Panc1 (cell line): ENCODE measurements around the gene RELL1. TPM values are rescaled to one million over a fixed set of nuclear protein-coding genes. Genes with fewer than 3 reads are reported as not detected.

Experiments
- ATAC-seq: fragments of 200-7000 bp; cut with Tn5 transposase; 2 replicates; pipeline ENCODE4 v1.9.1; 2020; ENCODE audit warnings: mild to moderate bottlenecking, moderate library complexity
- BruUV-seq: library from RNA; stranded (reverse); fragments of 400-500 nt; replicated peaks from 2 replicates; lab custom pipeline; 2021; lab: Mats Ljungman, UMichigan
- CTCF ChIA-PET: fragments of 300-600 bp; sonication (Branson Sonifier 250); formaldehyde crosslinking; loops from one replicate; lab custom pipeline; 2022; ENCODE audit warnings: antibody characterized with exemption; lab: Charles Lee
- POLR2A ChIA-PET: fragments of 300-600 bp; sonication (Branson Sonifier 250); formaldehyde crosslinking; loops from one replicate; lab custom pipeline; 2022; ENCODE audit warnings: antibody characterized with exemption; lab: Charles Lee
- DNase-seq: peaks from one replicate; pipeline ENCODE4 v3.0.0-alpha.2; 2010; ENCODE audit warnings: low read depth, low spot score
- H3K27ac ChIP-seq: 2 replicates; pipeline ENCODE4 v1.5.1; 2011; ENCODE audit warnings: mild to moderate bottlenecking, low read length, inconsistent platforms
- H3K27me3 ChIP-seq: fragments of 200-500 bp; sonication (Bioruptor generic); 2 replicates; pipeline ENCODE4 v1.6.0; 2014; ENCODE audit warnings: low read length, inconsistent platforms; ENCODE audit not compliant: control insufficient read depth, insufficient read depth
- H3K36me3 ChIP-seq: fragments of 200-500 bp; sonication (Bioruptor generic); 2 replicates; pipeline ENCODE4 v1.5.1; 2014; ENCODE audit warnings: inconsistent platforms, mild to moderate bottlenecking, low read length, moderate library complexity; ENCODE audit not compliant: control insufficient read depth, insufficient read depth
- H3K4me1 ChIP-seq: 2 replicates; pipeline ENCODE4 v1.5.1; 2011; ENCODE audit warnings: inconsistent platforms, mild to moderate bottlenecking, low read length, moderate library complexity; ENCODE audit not compliant: control insufficient read depth, insufficient read depth
- H3K4me3 ChIP-seq, 2 experiments: 2 replicates each; pipeline ENCODE4 v1.5.1; 2011 to 2012; ENCODE audit warnings: low read depth in 2 of 2, low read length in 2 of 2, mild to moderate bottlenecking in 2 of 2, inconsistent platforms in 1 of 2, moderate library complexity in 1 of 2
- H3K9me3 ChIP-seq: fragments of 200-500 bp; sonication (Bioruptor generic); 2 replicates; pipeline ENCODE4 v1.5.1; 2014; ENCODE audit warnings: low read depth, mild to moderate bottlenecking, inconsistent platforms, low read length, moderate library complexity; ENCODE audit not compliant: control insufficient read depth, insufficient read depth
- CTCF ChIP-seq: fragments of 450-650 bp; IDR thresholded peaks from 2 replicates; pipeline ENCODE4 v1.5.1; 2017; ENCODE audit warnings: mild to moderate bottlenecking
- POLR2AphosphoS5 ChIP-seq: IDR thresholded peaks from 2 replicates; pipeline ENCODE4 v1.6.1; 2012; ENCODE audit warnings: mild to moderate bottlenecking, low read depth, low read length, moderate library complexity
- REST ChIP-seq, 2 experiments: IDR thresholded peaks; 2 replicates each; pipeline ENCODE4 v1.6.1; 2011 to 2012; ENCODE audit warnings: low read depth in 2 of 2, control low read depth in 1 of 2, low read length in 1 of 2, mild to moderate bottlenecking in 1 of 2, moderate library complexity in 1 of 2; ENCODE audit not compliant: insufficient read depth in 1 of 2
- SIN3A ChIP-seq: IDR thresholded peaks from 2 replicates; pipeline ENCODE4 v1.6.1; 2012; ENCODE audit warnings: low read depth, mild to moderate bottlenecking, low read length, moderate library complexity, borderline replicate concordance; ENCODE audit not compliant: insufficient read depth
- TCF7L2 ChIP-seq: IDR thresholded peaks from 2 replicates; pipeline ENCODE4 v1.6.1; 2011; ENCODE audit warnings: mild to moderate bottlenecking, low read depth, low read length, inconsistent platforms
- in situ Hi-C: cut with HindIII; loops from 2 replicates; pipeline ENCODE4 v1.10.0; 2016; ENCODE audit warnings: low sequenced_read_pairs, low pct_unique_long_range_greater_than_20kb
- intact Hi-C: fragments of 100-400 bp; cut with micrococcal nuclease; formaldehyde crosslinking; loops from one replicate; pipeline ENCODE4 v1.10.0; 2022; ENCODE audit not compliant: unreplicated experiment
- total RNA-seq: library from RNA; stranded (reverse); gene quantifications from one replicate; pipeline ENCODE4 v1.2.1, GENCODE V29; 2021; ENCODE audit not compliant: unreplicated experiment

Gene RELL1
- total RNA-seq, 1 experiment from 2014 or later = 29.1 TPM

DNA sequence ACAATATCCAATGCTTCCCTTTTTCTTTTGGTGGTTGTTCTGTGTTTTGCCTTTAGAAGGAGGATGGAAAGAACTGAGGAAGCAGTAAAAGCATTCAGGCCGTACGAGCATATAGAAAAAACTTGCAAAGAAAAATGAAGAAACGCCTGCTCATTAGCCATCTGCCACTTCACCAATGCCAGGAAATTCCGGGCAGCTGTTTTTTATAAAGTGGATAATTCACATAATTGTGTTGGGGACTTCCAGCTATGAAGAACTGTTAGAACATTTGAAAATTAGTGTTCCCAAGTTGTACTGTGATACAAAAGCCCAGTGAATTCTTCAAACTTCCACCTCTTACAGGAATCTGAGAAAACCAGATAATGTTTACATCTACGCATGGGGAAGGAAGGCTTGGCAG lies 11.7 kb downstream of the RELL1 start:
- Histone ChIP-seq H3K4me1 (no peaks in the 10 kb centered on the region; the same call in none of the 2 replicates), H3K4me3 (no peak overlapping the region), H3K27ac (no peak overlapping the region), H3K36me3 (no peaks in the 10 kb centered on the region), H3K9me3 (no peaks in the 10 kb centered on the region), H3K27me3 (no peaks in the 10 kb centered on the region)
- no peak for TF ChIP-seq CTCF
- ATAC-seq (no peak), DNase-seq (no peak)
- in situ Hi-C loops = no loop called here
- POLR2A ChIA-PET = no interaction called here
- TSS peak; percentile 31 for BruUV-seq
- intact Hi-C loops = no loop called here
- CTCF ChIA-PET = no interaction called here

DNA sequence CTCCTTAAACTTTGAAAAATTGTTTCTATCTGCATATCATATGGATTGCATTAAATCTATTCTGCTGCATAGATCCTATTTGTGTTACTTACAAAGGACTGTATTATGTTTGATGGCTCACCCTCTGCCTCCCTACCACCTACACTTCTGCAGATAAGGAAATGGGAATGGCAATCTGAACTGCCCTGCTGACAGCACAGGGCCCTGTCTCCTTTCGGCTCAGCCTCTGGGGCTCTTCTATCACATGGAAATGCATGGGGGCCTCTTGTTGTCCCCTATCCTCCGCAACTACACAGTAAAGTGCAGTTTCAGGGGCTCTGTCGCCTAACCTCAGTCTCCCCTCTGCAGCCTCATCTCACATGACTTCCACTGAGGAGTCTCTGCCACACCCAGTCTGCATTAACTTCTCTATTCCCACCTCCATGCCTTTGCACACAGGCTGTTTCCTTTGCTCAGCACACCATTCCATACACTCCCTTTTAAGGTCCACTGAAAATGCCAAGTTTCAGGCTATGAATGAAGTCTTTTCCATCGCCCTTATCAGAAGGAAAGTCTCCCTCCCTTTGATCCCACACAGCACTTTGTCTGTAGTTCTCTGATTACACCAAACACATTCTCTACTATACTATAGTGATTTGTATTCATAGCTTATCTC lies 12.5 kb downstream of the RELL1 start:
- intact Hi-C loops = no loop called here
- DNase-seq (no peak), ATAC-seq (no peak)
- no peaks in the 10 kb centered on the region for H3K9me3 ChIP-seq
- no peak overlapping the region for H3K4me3 ChIP-seq
- no peaks in the 10 kb centered on the region for H3K36me3 ChIP-seq
- H3K27ac ChIP-seq = no peak overlapping the region
- CTCF ChIA-PET = no interaction called here
- no peak for TF ChIP-seq REST (IDR thresholded peaks at IDR 0.05; ENCODE audit: insufficient read depth in 1 of 2, low read depth in 2 of 2, low read length in 1 of 2)
- TF ChIP-seq TCF7L2 = no peak
- TF ChIP-seq POLR2AphosphoS5 = no peak
- TF ChIP-seq CTCF = no peak
- TF ChIP-seq SIN3A = no peak
- POLR2A ChIA-PET = interaction anchor here (0.5 kb wide), 1 partner anchor 37 kb away, joined by 3 read pairs; no protein-coding TSS in a partner anchor
- in situ Hi-C loops = no loop called here
- no peaks in the 10 kb centered on the region; the same call in none of the 2 replicates for H3K4me1 ChIP-seq
- H3K27me3 ChIP-seq = no peaks in the 10 kb centered on the region
- no TSS peak for BruUV-seq
